Activated T-cell treated with anti-CD3 and anti-CD28 coated beads, Interleukin-2, amount 50 U/mL, for 72 hours (primary cell): ENCODE data around the gene TSGA10IP. TPM values are rescaled to one million over a fixed set of nuclear protein-coding genes. Genes with fewer than 3 reads are reported as not detected.

Experiments
- ATAC-seq, 2 donors: fragments of 150-1000 bp; cut with Tn5 transposase; replicated peaks in 1 of 2; 2 replicates each; pipeline ENCODE4 v1.10.0; 2021; ENCODE audit warnings: moderate library complexity in 2 of 2, mild to moderate bottlenecking in 1 of 2
- DNase-seq, 2 donors: peaks; one replicate each; pipeline ENCODE4 v3.0.0; 2021 to 2022; ENCODE audit warnings: mixed read lengths in 1 of 2
- H3K27ac Mint-ChIP-seq: one replicate; pipeline ENCODE4 v1.8.0; 2022; ENCODE audit warnings: mild to moderate bottlenecking, moderate library complexity, mixed read lengths
- H3K27me3 Mint-ChIP-seq: one replicate; pipeline ENCODE4 v1.8.0; 2022; ENCODE audit warnings: low read depth, mixed read lengths
- H3K36me3 Mint-ChIP-seq, 2 donors: one replicate each; pipeline ENCODE4 v1.8.0; 2022; ENCODE audit warnings: mixed read lengths in 2 of 2, mild to moderate bottlenecking in 1 of 2; ENCODE audit not compliant: insufficient read depth in 2 of 2
- H3K4me1 Mint-ChIP-seq: one replicate; pipeline ENCODE4 v1.8.0; 2022; ENCODE audit warnings: low read depth, mixed read lengths
- H3K4me3 Mint-ChIP-seq, 2 donors: one replicate each; pipeline ENCODE4 v1.8.0; 2022; ENCODE audit warnings: mild to moderate bottlenecking in 2 of 2, mixed read lengths in 2 of 2, moderate library complexity in 2 of 2
- H3K9me3 Mint-ChIP-seq, 2 donors: one replicate each; pipeline ENCODE4 v1.8.0; 2022; ENCODE audit warnings: mixed read lengths in 2 of 2
- total RNA-seq, 2 donors: library from RNA; stranded (reverse); gene quantifications; one replicate each; pipeline ENCODE4 v1.2.3, GENCODE V29; 2022

TSGA10IP gene
- total RNA-seq, 2 donors from 2014 or later = not detected

- Mint-ChIP-seq H3K9me3 (no peaks in the 10 kb centered on the region), H3K27me3 (no peaks in the 10 kb centered on the region), H3K36me3 (peaks cover 4 to 12% of the 10 kb centered on the region in 2 donors), H3K4me3 (peak overlapping the region; percentile 95 to 96), H3K4me1 (peaks cover 36% of the 10 kb centered on the region), H3K27ac (no peak overlapping the region)
- ATAC-seq (no peak), DNase-seq (no peak)
These were observed 24.2 kb upstream of the TSGA10IP start for GRCh38 chr11:65921033-65921555.

- ATAC-seq = no peak
- no peak for DNase-seq
- H3K36me3 Mint-ChIP-seq = peaks cover 4 to 12% of the 10 kb centered on the region in 2 donors
- H3K4me3 Mint-ChIP-seq = peak overlapping the region in 1 of 2 donors; percentile 29
- H3K4me1 Mint-ChIP-seq = peaks cover 31% of the 10 kb centered on the region
- H3K27me3 Mint-ChIP-seq = no peaks in the 10 kb centered on the region
- no peaks in the 10 kb centered on the region for H3K9me3 Mint-ChIP-seq
- H3K27ac Mint-ChIP-seq = no peak overlapping the region
These were observed 23.4 kb upstream of the TSGA10IP start for GRCh38 chr11:65921876-65922275.

- H3K27me3 Mint-ChIP-seq = no peaks in the 10 kb centered on the region
- no peak overlapping the region for H3K4me3 Mint-ChIP-seq
- no peak overlapping the region for H3K27ac Mint-ChIP-seq
- ATAC-seq (no peak), DNase-seq (no peak)
- peaks cover 31% of the 10 kb centered on the region for H3K4me1 Mint-ChIP-seq
- H3K9me3 Mint-ChIP-seq = no peaks in the 10 kb centered on the region
- H3K36me3 Mint-ChIP-seq = peaks cover 4 to 12% of the 10 kb centered on the region in 2 donors
These were observed 22.7 kb upstream of the TSGA10IP start for GRCh38 chr11:65922565-65922964.

GRCh38 chr11:65925397-65925796 is 19.9 kb upstream of the TSGA10IP start:
- peaks cover 47% of the 10 kb centered on the region for H3K4me1 Mint-ChIP-seq
- DNase-seq (no peak), ATAC-seq (no peak)
- H3K36me3 Mint-ChIP-seq = peaks cover 4 to 6% of the 10 kb centered on the region in 2 donors
- peak overlapping the region; percentile 83 for H3K27ac Mint-ChIP-seq
- no peak overlapping the region for H3K4me3 Mint-ChIP-seq
- H3K27me3 Mint-ChIP-seq = no peaks in the 10 kb centered on the region
- no peaks in the 10 kb centered on the region for H3K9me3 Mint-ChIP-seq

- H3K27me3 Mint-ChIP-seq = no peaks in the 10 kb centered on the region
- peaks cover 48% of the 10 kb centered on the region for H3K4me1 Mint-ChIP-seq
- peak overlapping the region; percentile 74 to 85 for H3K4me3 Mint-ChIP-seq
These were observed 17.3 kb upstream of the TSGA10IP start for GRCh38 chr11:65927904-65928397.

GRCh38 chr11:65928667-65929066 is 16.6 kb upstream of the TSGA10IP start:
- H3K27ac Mint-ChIP-seq = peak overlapping the region; percentile 79
- DNase-seq (no peak), ATAC-seq (no peak)
- no peaks in the 10 kb centered on the region for H3K9me3 Mint-ChIP-seq
- peaks cover 48% of the 10 kb centered on the region for H3K4me1 Mint-ChIP-seq
- peak overlapping the region; percentile 74 to 85 for H3K4me3 Mint-ChIP-seq
- H3K27me3 Mint-ChIP-seq = no peaks in the 10 kb centered on the region
- no peaks in the 10 kb centered on the region for H3K36me3 Mint-ChIP-seq

More at GRCh38 chr11:65927904-65928397, 17.3 kb upstream of the TSGA10IP start:
- H3K36me3 Mint-ChIP-seq = peaks cover 0 to 1% of the 10 kb centered on the region in 2 donors
- DNase-seq = peak; percentile 74 to 78
- H3K9me3 Mint-ChIP-seq = no peaks in the 10 kb centered on the region
- peak overlapping the region; percentile 79 for H3K27ac Mint-ChIP-seq
- ATAC-seq = peak; percentile 92 to 93

- H3K27ac Mint-ChIP-seq = no peak overlapping the region
- peaks cover 44% of the 10 kb centered on the region for H3K4me1 Mint-ChIP-seq
- no peaks in the 10 kb centered on the region for H3K27me3 Mint-ChIP-seq
- peak overlapping the region in 1 of 2 donors; percentile 29 for H3K4me3 Mint-ChIP-seq
- DNase-seq = no peak
- H3K36me3 Mint-ChIP-seq = no peaks in the 10 kb centered on the region
- peak in 1 of 2 donors; percentile 28 for ATAC-seq
- H3K9me3 Mint-ChIP-seq = no peaks in the 10 kb centered on the region
These were observed 13.3 kb upstream of the TSGA10IP start for GRCh38 chr11:65931773-65932557.

- peaks cover 39% of the 10 kb centered on the region for H3K4me1 Mint-ChIP-seq
- no peaks in the 10 kb centered on the region for H3K36me3 Mint-ChIP-seq
- no peak for DNase-seq
- H3K27me3 Mint-ChIP-seq = no peaks in the 10 kb centered on the region
- H3K4me3 Mint-ChIP-seq = peak overlapping the region in 1 of 2 donors; percentile 48
- no peak overlapping the region for H3K27ac Mint-ChIP-seq
- ATAC-seq = no peak
- H3K9me3 Mint-ChIP-seq = no peaks in the 10 kb centered on the region
These were observed 12.7 kb upstream of the TSGA10IP start for GRCh38 chr11:65932558-65932919.

- ATAC-seq = no peak
- no peak overlapping the region for H3K27ac Mint-ChIP-seq
- no peaks in the 10 kb centered on the region for H3K27me3 Mint-ChIP-seq
These were observed 11.3 kb upstream of the TSGA10IP start for GRCh38 chr11:65934014-65934413.

GRCh38 chr11:65937766-65938165 is 7.5 kb upstream of the TSGA10IP start:
- Mint-ChIP-seq H3K9me3 (no peaks in the 10 kb centered on the region), H3K4me1 (peaks cover 10% of the 10 kb centered on the region), H3K27ac (no peak overlapping the region), H3K4me3 (no peak overlapping the region), H3K27me3 (no peaks in the 10 kb centered on the region), H3K36me3 (no peaks in the 10 kb centered on the region)
- ATAC-seq (no peak), DNase-seq (no peak)

More at GRCh38 chr11:65934014-65934413, 11.3 kb upstream of the TSGA10IP start:
- H3K9me3 Mint-ChIP-seq = no peaks in the 10 kb centered on the region
- no peak for DNase-seq
- no peak overlapping the region for H3K4me3 Mint-ChIP-seq
- no peaks in the 10 kb centered on the region for H3K36me3 Mint-ChIP-seq
- H3K4me1 Mint-ChIP-seq = peaks cover 24% of the 10 kb centered on the region

- Mint-ChIP-seq H3K27me3 (no peaks in the 10 kb centered on the region), H3K4me3 (peak overlapping the region; percentile 2 to 23), H3K27ac (no peak overlapping the region), H3K9me3 (no peaks in the 10 kb centered on the region), H3K36me3 (no peaks in the 10 kb centered on the region), H3K4me1 (peaks cover 8% of the 10 kb centered on the region)
- no peak for ATAC-seq
- DNase-seq = no peak
These were observed 3.5 kb upstream of the TSGA10IP start for GRCh38 chr11:65941720-65942310.

- Mint-ChIP-seq H3K4me3 (no peak overlapping the region), H3K9me3 (no peaks in the 10 kb centered on the region), H3K36me3 (no peaks in the 10 kb centered on the region), H3K27me3 (no peaks in the 10 kb centered on the region), H3K4me1 (peaks cover 8% of the 10 kb centered on the region), H3K27ac (no peak overlapping the region)
- no peak for ATAC-seq
- no peak for DNase-seq
These were observed 2.7 kb upstream of the TSGA10IP start for GRCh38 chr11:65942531-65942930.

- Mint-ChIP-seq H3K27ac (no peak overlapping the region), H3K27me3 (no peaks in the 10 kb centered on the region), H3K9me3 (no peaks in the 10 kb centered on the region), H3K36me3 (no peaks in the 10 kb centered on the region), H3K4me1 (peaks cover 8% of the 10 kb centered on the region), H3K4me3 (no peak overlapping the region)
- ATAC-seq (no peak), DNase-seq (no peak)
These were observed 1.1 kb upstream of the TSGA10IP start for GRCh38 chr11:65944191-65944590.
